HepG2 (cell line): Measurements from ENCODE around the gene CLN6. TPM values are rescaled to one million over a fixed set of nuclear protein-coding genes. Genes with fewer than 3 reads are reported as not detected.

Source experiments
- ARNTL ChIP-seq: sonication (generic); formaldehyde crosslinking; IDR thresholded peaks from 2 replicates; pipeline ENCODE4 v1.4.0; 2020; ENCODE audit warnings: mild to moderate bottlenecking, missing genetic modification reagents
- CBX2 ChIP-seq, 2 experiments: fragments of 200-600 bp in 1 of 2; sonication (generic); formaldehyde crosslinking in 1 of 2; IDR thresholded peaks; 2 replicates each; pipeline versions ENCODE4 v1.7.0 to v1.8.1; 2018 to 2022; ENCODE audit warnings: low read depth in 2 of 2, low read length in 1 of 2, mild to moderate bottlenecking in 1 of 2, missing genetic modification reagents in 1 of 2
- DDIT3 ChIP-seq: sonication (generic); formaldehyde crosslinking; IDR thresholded peaks from 2 replicates; pipeline ENCODE4 v1.4.0; 2020; ENCODE audit warnings: mild to moderate bottlenecking, missing genetic modification reagents
- DPF2 ChIP-seq: sonication (generic); formaldehyde crosslinking; IDR thresholded peaks from 2 replicates; pipeline ENCODE4 v1.4.0; 2020; ENCODE audit warnings: mild to moderate bottlenecking, low read depth, missing genetic modification reagents, borderline replicate concordance
- FOXK2 ChIP-seq: fragments of 450-650 bp; IDR thresholded peaks from 2 replicates; pipeline ENCODE4 v1.6.1; 2016
- HNF4G ChIP-seq, 2 experiments: sonication (generic) in 1 of 2; formaldehyde crosslinking in 1 of 2; IDR thresholded peaks; 2 replicates each; pipeline versions ENCODE4 v1.4.0 to v1.6.1; 2011 to 2020; ENCODE audit warnings: borderline replicate concordance in 2 of 2, low read depth in 2 of 2, mild to moderate bottlenecking in 2 of 2, low read length in 1 of 2, missing genetic modification reagents in 1 of 2, moderate library complexity in 1 of 2
- KLF13 ChIP-seq: sonication (generic); formaldehyde crosslinking; IDR thresholded peaks from 2 replicates; pipeline ENCODE4 v1.4.0; 2020; ENCODE audit warnings: mild to moderate bottlenecking, missing genetic modification reagents
- MXD1 ChIP-seq: sonication (generic); formaldehyde crosslinking; IDR thresholded peaks from 2 replicates; pipeline ENCODE4 v1.4.0; 2020; ENCODE audit warnings: mild to moderate bottlenecking, missing genetic modification reagents
- MXI1 ChIP-seq: IDR thresholded peaks from 3 replicates; pipeline ENCODE4 v1.6.1; 2012; ENCODE audit warnings: low read depth, low read length, inconsistent platforms, borderline replicate concordance
- NFE2L2 ChIP-seq: fragments of 150-350 bp; IDR thresholded peaks from 2 replicates; pipeline ENCODE4 v1.6.1; 2014; ENCODE audit warnings: low read length
- NR3C1 ChIP-seq: sonication (generic); formaldehyde crosslinking; IDR thresholded peaks from 2 replicates; pipeline ENCODE4 v1.4.0; 2020; ENCODE audit warnings: missing genetic modification reagents
- RFXANK ChIP-seq: IDR thresholded peaks from 2 replicates; pipeline ENCODE4 v1.6.1; 2016
- SIN3A ChIP-seq: IDR thresholded peaks from 2 replicates; pipeline ENCODE4 v1.6.1; 2011; ENCODE audit warnings: low read depth, mild to moderate bottlenecking, control low read depth, low read length, borderline replicate concordance
- SP140L ChIP-seq: sonication (generic); formaldehyde crosslinking; IDR thresholded peaks from 2 replicates; pipeline ENCODE4 v1.4.0; 2020; ENCODE audit warnings: missing genetic modification reagents, borderline replicate concordance
- TBL1XR1 ChIP-seq: fragments of 150-350 bp; IDR thresholded peaks from 2 replicates; pipeline ENCODE4 v1.6.1; 2014; ENCODE audit warnings: borderline replicate concordance, low read length; ENCODE audit not compliant: partially characterized antibody
- ZBTB21 ChIP-seq: sonication (generic); formaldehyde crosslinking; IDR thresholded peaks from 2 replicates; pipeline ENCODE4 v1.4.0; 2020; ENCODE audit warnings: missing genetic modification reagents
- ZFP1 ChIP-seq: IDR thresholded peaks from 2 replicates; pipeline ENCODE4 v1.6.1; 2016
- ZNF17 ChIP-seq: sonication (generic); formaldehyde crosslinking; IDR thresholded peaks from 2 replicates; pipeline ENCODE4 v1.5.0; 2020; ENCODE audit warnings: mild to moderate bottlenecking, missing genetic modification reagents
- ZNF205 ChIP-seq: IDR thresholded peaks from 2 replicates; pipeline ENCODE4 v1.6.1; 2018; ENCODE audit warnings: missing biosample characterization, missing genetic modification reagents
- ZNF367 ChIP-seq: sonication (generic); formaldehyde crosslinking; IDR thresholded peaks from 2 replicates; pipeline ENCODE4 v1.4.0; 2020; ENCODE audit warnings: missing genetic modification reagents, borderline replicate concordance
- ZNF503 ChIP-seq: sonication (generic); formaldehyde crosslinking; IDR thresholded peaks from 2 replicates; pipeline ENCODE4 v1.4.0; 2020; ENCODE audit warnings: missing genetic modification reagents
- ZNF644 ChIP-seq: IDR thresholded peaks from 2 replicates; pipeline ENCODE4 v1.6.1; 2016; ENCODE audit warnings: low read depth
- polyA plus RNA-seq, 8 experiments: library from polyadenylated mRNA; depleted of rRNA in 3 of 8; stranded (reverse) in 7 of 8; unstranded in 1 of 8; fragments of >200 nt; fragmentation: Illumina TruSeq in 4 of 8; extraction: Trizol in 4 of 8; gene quantifications; 2 replicates each; pipeline versions ENCODE4 v1.2.1 to v1.2.3, GENCODE V29; 2011 to 2016; ENCODE audit warnings: low read depth in 4 of 8, missing spikeins in 1 of 8, mixed read lengths in 1 of 8; ENCODE audit not compliant: insufficient read depth in 1 of 8
- total RNA-seq, 5 experiments: library from RNA; depleted of rRNA; stranded (reverse); fragments of >200 nt; fragmentation: Illumina TruSeq; extraction: Trizol; gene quantifications; 2 replicates each; pipeline ENCODE4 v1.2.3, GENCODE V29; 2016; ENCODE audit warnings: low read depth in 1 of 5
- TF ChIP-seq, protein P1 (sequence below): sonication (generic); formaldehyde crosslinking; IDR thresholded peaks from 2 replicates; pipeline ENCODE4 v1.9.0; 2021; ENCODE audit warnings: missing genetic modification reagents, mild to moderate bottlenecking, borderline replicate concordance
- TF ChIP-seq, protein P2 (sequence below): IDR thresholded peaks from 2 replicates; pipeline ENCODE4 v1.6.1; 2016; ENCODE audit warnings: missing biosample characterization, missing genetic modification reagents, low read depth

Gene CLN6
- total and polyA plus RNA-seq, 2 of the 13 experiments (the other 11 are each of a cell fraction or from before 2014, with no cell fraction given): 24.9 to 27.1 TPM

- TF ChIP-seq ZNF503 (CRISPR knock-in tag): peak; percentile 73; the same call in 1 of the 2 replicates
- peak; percentile 57; the same call in 1 of the 2 replicates for TF ChIP-seq SIN3A
- peak; percentile 87 for TF ChIP-seq MXD1
- TF ChIP-seq DDIT3 (CRISPR knock-in tag): no peak
- peak; percentile 74 for TF ChIP-seq ZNF205 (CRISPR knock-in tag)
- TF ChIP-seq ZBTB21 (CRISPR knock-in tag): 0 out of 2 replicates have a peak, but pooled peaks have one; percentile 20
- TF ChIP-seq ZNF367 (CRISPR knock-in tag): 0 out of 2 replicates have a peak, but pooled peaks have one; percentile 69
- peak; percentile 36; the same call in 2 of the 3 replicates for TF ChIP-seq MXI1
- no peak for TF ChIP-seq DPF2 (CRISPR knock-in tag)
- no peak for TF ChIP-seq TBL1XR1
- TF ChIP-seq ARNTL (CRISPR knock-in tag): peak; percentile 68; the same call in 1 of the 2 replicates
- TF ChIP-seq, protein P1, sequence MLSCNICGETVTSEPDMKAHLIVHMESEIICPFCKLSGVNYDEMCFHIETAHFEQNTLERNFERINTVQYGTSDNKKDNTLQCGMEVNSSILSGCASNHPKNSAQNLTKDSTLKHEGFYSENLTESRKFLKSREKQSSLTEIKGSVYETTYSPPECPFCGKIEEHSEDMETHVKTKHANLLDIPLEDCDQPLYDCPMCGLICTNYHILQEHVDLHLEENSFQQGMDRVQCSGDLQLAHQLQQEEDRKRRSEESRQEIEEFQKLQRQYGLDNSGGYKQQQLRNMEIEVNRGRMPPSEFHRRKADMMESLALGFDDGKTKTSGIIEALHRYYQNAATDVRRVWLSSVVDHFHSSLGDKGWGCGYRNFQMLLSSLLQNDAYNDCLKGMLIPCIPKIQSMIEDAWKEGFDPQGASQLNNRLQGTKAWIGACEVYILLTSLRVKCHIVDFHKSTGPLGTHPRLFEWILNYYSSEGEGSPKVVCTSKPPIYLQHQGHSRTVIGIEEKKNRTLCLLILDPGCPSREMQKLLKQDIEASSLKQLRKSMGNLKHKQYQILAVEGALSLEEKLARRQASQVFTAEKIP (CRISPR knock-in tag): no peak
- TF ChIP-seq CBX2 (IDR thresholded peaks at IDR 0.05; ENCODE audit: low read depth, low read length): no peak
- no peak for TF ChIP-seq CBX2 (CRISPR knock-in tag; IDR thresholded peaks at IDR 0.05; ENCODE audit: low read depth)
- TF ChIP-seq NR3C1 (CRISPR knock-in tag): no peak; the same call in 1 of the 2 replicates
- TF ChIP-seq, protein P2, sequence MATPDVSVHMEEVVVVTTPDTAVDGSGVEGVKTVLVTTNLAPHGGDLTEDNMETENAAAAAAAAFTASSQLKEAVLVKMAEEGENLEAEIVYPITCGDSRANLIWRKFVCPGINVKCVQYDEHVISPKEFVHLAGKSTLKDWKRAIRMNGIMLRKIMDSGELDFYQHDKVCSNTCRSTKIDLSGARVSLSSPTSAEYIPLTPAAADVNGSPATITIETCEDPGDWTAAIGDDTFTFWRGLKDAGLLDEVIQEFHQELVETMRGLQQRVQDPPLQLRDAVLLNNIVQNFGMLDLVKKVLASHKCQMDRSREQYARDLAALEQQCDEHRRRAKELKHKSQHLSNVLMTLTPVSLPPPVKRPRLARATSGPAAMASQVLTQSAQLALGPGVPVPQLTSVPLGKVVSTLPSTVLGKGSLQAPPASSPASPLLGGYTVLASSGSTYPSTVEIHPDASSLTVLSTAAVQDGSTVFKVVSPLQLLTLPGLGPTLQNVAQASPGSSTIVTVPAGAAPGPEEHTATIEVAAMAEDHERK: 0 out of 2 replicates have a peak, but pooled peaks have one; percentile 43
- peak; percentile 25; the same call in 1 of the 2 replicates for TF ChIP-seq KLF13 (CRISPR knock-in tag)
- TF ChIP-seq FOXK2: no peak
- TF ChIP-seq ZFP1 (CRISPR knock-in tag): peak; percentile 69
- TF ChIP-seq ZNF17 (CRISPR knock-in tag): no peak
- no peak for TF ChIP-seq ZNF644 (CRISPR knock-in tag)
- TF ChIP-seq RFXANK (CRISPR knock-in tag): 0 out of 2 replicates have a peak, but pooled peaks have one; percentile 35
- TF ChIP-seq SP140L (CRISPR knock-in tag): no peak
- TF ChIP-seq HNF4G (IDR thresholded peaks at IDR 0.05; ENCODE audit: borderline replicate concordance, low read depth, low read length): peak; percentile 41; the same call in 1 of the 2 replicates
- TF ChIP-seq HNF4G (CRISPR knock-in tag; IDR thresholded peaks at IDR 0.05; ENCODE audit: borderline replicate concordance, low read depth): no peak; the same call in 1 of the 2 replicates
- no peak for TF ChIP-seq NFE2L2
Observed at GRCh38 chr15:68277603-68278344, 48.2 kb upstream of the CLN6 start, which contains the start of gene FEM1B (continued).
